GM23338 (cell line): Measurements from ENCODE around the gene PSMG1.

Experiments
- CREB1 ChIP-seq: fragments of 250-450 bp; sonication (Bioruptor Pico); IDR thresholded peaks from 2 replicates; pipeline ENCODE4 v1.5.0; 2020; ENCODE audit warnings: low read depth, mild to moderate bottlenecking, moderate library complexity
- CTCF ChIP-seq, 2 experiments: fragments of 200-600 bp in 1 of 2; sonication (generic) in 1 of 2; conservative IDR thresholded peaks; 2 replicates each; pipeline versions ENCODE4 v1.5.1 to v1.6.1; 2016 to 2017; ENCODE audit warnings: antibody characterized with exemption in 2 of 2, low read depth in 2 of 2, mild to moderate bottlenecking in 2 of 2, moderate library complexity in 1 of 2
- ETS1 ChIP-seq: IDR thresholded peaks from 2 replicates; pipeline ENCODE4 v1.6.1; 2016; ENCODE audit warnings: antibody characterized with exemption
- EZH2 ChIP-seq: fragments of 200-600 bp; sonication (generic); IDR thresholded peaks from one replicate; pipeline ENCODE4 v1.8.0; 2017; ENCODE audit warnings: antibody characterized with exemption, mild to moderate bottlenecking, low read depth; ENCODE audit not compliant: unreplicated experiment
- EZH2phosphoT487 ChIP-seq: fragments of 200-600 bp; sonication (generic); IDR thresholded peaks from one replicate; pipeline ENCODE4 v1.8.1; 2018; ENCODE audit warnings: antibody characterized with exemption; ENCODE audit not compliant: unreplicated experiment
- JUNB ChIP-seq: IDR thresholded peaks from one replicate; pipeline ENCODE4 v1.6.1; 2016; ENCODE audit warnings: antibody characterized with exemption; ENCODE audit not compliant: unreplicated experiment
- POLR2AphosphoS5 ChIP-seq: IDR thresholded peaks from 2 replicates; pipeline ENCODE4 v1.6.1; 2016; ENCODE audit warnings: antibody characterized with exemption, low read depth
- REST ChIP-seq: IDR thresholded peaks from one replicate; pipeline ENCODE4 v1.6.1; 2018; ENCODE audit warnings: antibody characterized with exemption; ENCODE audit not compliant: unreplicated experiment
- STAT1 ChIP-seq: IDR thresholded peaks from one replicate; pipeline ENCODE4 v1.6.1; 2016; ENCODE audit warnings: antibody characterized with exemption; ENCODE audit not compliant: unreplicated experiment
- ZNF114 ChIP-seq: fragments of 250-450 bp; sonication (Bioruptor Pico); IDR thresholded peaks from 2 replicates; pipeline ENCODE4 v1.5.0; 2020; ENCODE audit warnings: mild to moderate bottlenecking, moderate library complexity

GRCh38 chr21:39182484-39183271 is 573 bp downstream of the PSMG1 start:
- no peak for TF ChIP-seq EZH2phosphoT487
- TF ChIP-seq CTCF (conservative IDR thresholded peaks at IDR 0.05; ENCODE audit: low read depth in 2 of 2): no peak
- no peak for TF ChIP-seq POLR2AphosphoS5
- TF ChIP-seq REST: no peak
- TF ChIP-seq EZH2: no peak
- TF ChIP-seq JUNB: no peak
- TF ChIP-seq CREB1 (CRISPR knock-in tag): no peak
- no peak for TF ChIP-seq ETS1
- no peak for TF ChIP-seq STAT1
- TF ChIP-seq ZNF114: no peak
